AG20443 (cell line): ENCODE results near the gene C6orf120.

ENCODE experiments used
- DNase-seq: peaks from one replicate; pipeline ENCODE4 v3.0.0; 2012; ENCODE audit warnings: low spot score, mixed read lengths

The C6orf120 gene

GRCh38 chr6:169725125-169726048 is 23.5 kb downstream of the C6orf120 start:
- DNase-seq = peak; percentile 77

- no peak for DNase-seq
Observed at GRCh38 chr6:169726049-169726400, 24.1 kb downstream of the C6orf120 start.

GRCh38 chr6:169726963-169727362 is 25.0 kb downstream of the C6orf120 start:
- DNase-seq = no peak

- DNase-seq = no peak
Observed at GRCh38 chr6:169729961-169730360, 28.0 kb downstream of the C6orf120 start.

- DNase-seq = no peak
Observed at GRCh38 chr6:169738204-169738975, 36.5 kb downstream of the C6orf120 start.

GRCh38 chr6:169738976-169739529 is 37.1 kb downstream of the C6orf120 start:
- no peak for DNase-seq

GRCh38 chr6:169741344-169741743 is 39.4 kb downstream of the C6orf120 start:
- no peak for DNase-seq

- DNase-seq = no peak
Observed at GRCh38 chr6:169745405-169745804, 43.5 kb downstream of the C6orf120 start.

- no peak for DNase-seq
Observed at GRCh38 chr6:169746556-169746955, 44.6 kb downstream of the C6orf120 start.

GRCh38 chr6:169751242-169752073 is 49.5 kb downstream of the C6orf120 start, which contains the start of the genes DYNLT2 and ERMARD:
DYNLT2 (minus strand) TSS chr6:169751572; CDS start chr6:169751458, 114 bp downstream.
ERMARD (plus strand) TSS chr6:169751622; CDS start chr6:169751658, 36 bp downstream.
- peak; percentile 98 for DNase-seq

GRCh38 chr6:169752074-169752623 is 50.2 kb downstream of the C6orf120 start:
- DNase-seq = peak; percentile 17
